ENCODE results near the gene UXS1. TPM values are rescaled to one million over a fixed set of nuclear protein-coding genes. Genes with fewer than 3 reads are reported as not detected.

Gene UXS1
- total RNA-seq, 1 experiment from 2014 or later = 44.7 TPM

- CTCF ChIA-PET = no interaction called here
These were observed 1.4 kb upstream of the UXS1 start for GRCh38 chr2:106195456-106195855.

GRCh38 chr2:106193690-106193976 is 468 bp downstream of the UXS1 start:
- ATAC-seq = peak; percentile 3; the same call in 1 of the 2 replicates

More at GRCh38 chr2:106195456-106195855, 1.4 kb upstream of the UXS1 start:
- DNase-seq (ENCODE audit: low spot score) (no peak), ATAC-seq (no peak)
- no peak for TF ChIP-seq FOXP1 (CRISPR knock-in tag; IDR thresholded peaks at IDR 0.05; ENCODE audit: borderline replicate concordance)
- no peak for TF ChIP-seq JAZF1 (CRISPR knock-in tag; IDR thresholded peaks at IDR 0.05)
- no peak for TF ChIP-seq RELA (CRISPR knock-in tag; IDR thresholded peaks at IDR 0.05; ENCODE audit: borderline replicate concordance)
- Mint-ChIP-seq H3K27ac (no peak overlapping the region; the same call in 1 of the 2 replicates), H3K4me3 (peak overlapping the region; percentile 76), H3K4me1 (peaks cover 30% of the 10 kb centered on the region), H3K27me3 (ENCODE audit: low read depth) (no peaks in the 10 kb centered on the region; the same call in none of the 2 replicates), H3K9me3 (0 out of 2 replicates have a peak, but pooled peaks cover 3% of the 10 kb centered on the region), H3K36me3 (peaks cover 3% of the 10 kb centered on the region; the same call in 1 of the 2 replicates)
- POLR2A ChIA-PET = no interaction called here

More at GRCh38 chr2:106193690-106193976, 468 bp downstream of the UXS1 start:
- no peak for DNase-seq (ENCODE audit: low spot score)
- peaks cover 3% of the 10 kb centered on the region; the same call in 1 of the 2 replicates for H3K36me3 Mint-ChIP-seq
- peak overlapping the region; percentile 77 for H3K4me3 Mint-ChIP-seq
- peaks cover 47% of the 10 kb centered on the region for H3K4me1 Mint-ChIP-seq
- CTCF ChIA-PET = interaction anchor here (0.7 to 1.0 kb wide), 3 partner anchors 16 to 89 kb away, joined by 3 to 5 read pairs (median 3); no protein-coding TSS in a partner anchor
- POLR2A ChIA-PET = interaction anchor here (0.6 kb wide), 1 partner anchor 271 kb away, joined by 3 read pairs; no protein-coding TSS in a partner anchor
- H3K9me3 Mint-ChIP-seq = 0 out of 2 replicates have a peak, but pooled peaks cover 3% of the 10 kb centered on the region
- no peak overlapping the region for H3K27ac Mint-ChIP-seq
- H3K27me3 Mint-ChIP-seq (ENCODE audit: low read depth) = no peaks in the 10 kb centered on the region; the same call in 1 of the 2 replicates
- TF ChIP-seq FOXP1 (CRISPR knock-in tag; IDR thresholded peaks at IDR 0.05; ENCODE audit: borderline replicate concordance) (peak; percentile 77; the same call in 1 of the 2 replicates), MYBL2 (CRISPR knock-in tag; IDR thresholded peaks at IDR 0.05) (0 out of 2 replicates have a peak, but pooled peaks have one; percentile 47), E2F5 (CRISPR knock-in tag; IDR thresholded peaks at IDR 0.05) (no peak), HMGXB4 (CRISPR knock-in tag; IDR thresholded peaks at IDR 0.05) (peak; percentile 34; the same call in 1 of the 2 replicates), E2F1 (CRISPR knock-in tag; IDR thresholded peaks at IDR 0.05) (no peak), ZBTB43 (CRISPR knock-in tag; IDR thresholded peaks at IDR 0.05) (0 out of 2 replicates have a peak, but pooled peaks have one; percentile 58), ZNF317 (CRISPR knock-in tag; IDR thresholded peaks at IDR 0.05; ENCODE audit: borderline replicate concordance, low read depth) (peak; percentile 33; the same call in 1 of the 2 replicates)

All from WTC11 (cell line).